HG02642 (cell line): ENCODE data around the gene ZNF71.
"Not testable (repeated sequence)": the region's sequence is repeated elsewhere in the genome, so short reads cannot be mapped to it uniquely, and the experiment has no call there.

Experiments used
- ATAC-seq: cut with Tn5 transposase; IDR thresholded peaks from one replicate; pipeline ENCODE4 v1.9.1; 2021; ENCODE audit warnings: mild to moderate bottlenecking; ENCODE audit not compliant: unreplicated experiment, poor library complexity

ZNF71 gene

DNA sequence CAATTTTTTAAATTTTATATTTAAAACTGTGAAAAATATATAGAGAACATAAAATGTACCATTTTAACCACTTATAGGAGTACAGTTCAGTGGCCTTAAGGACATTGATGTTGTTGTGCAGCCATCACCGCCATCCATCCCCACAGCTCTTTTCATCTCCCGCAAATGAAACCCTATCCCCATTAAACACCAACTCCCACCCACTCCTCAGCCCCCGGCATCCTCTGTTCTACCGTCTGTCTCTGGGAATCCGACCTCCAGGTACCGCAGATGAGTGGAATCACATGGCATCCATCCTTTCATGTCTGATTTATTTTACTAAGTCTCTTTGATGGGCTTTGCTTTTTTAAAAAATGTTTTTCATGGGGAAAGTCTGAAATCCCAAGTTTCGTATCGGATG, 24.0 kb downstream of the ZNF71 start:
- no peak for ATAC-seq

DNA sequence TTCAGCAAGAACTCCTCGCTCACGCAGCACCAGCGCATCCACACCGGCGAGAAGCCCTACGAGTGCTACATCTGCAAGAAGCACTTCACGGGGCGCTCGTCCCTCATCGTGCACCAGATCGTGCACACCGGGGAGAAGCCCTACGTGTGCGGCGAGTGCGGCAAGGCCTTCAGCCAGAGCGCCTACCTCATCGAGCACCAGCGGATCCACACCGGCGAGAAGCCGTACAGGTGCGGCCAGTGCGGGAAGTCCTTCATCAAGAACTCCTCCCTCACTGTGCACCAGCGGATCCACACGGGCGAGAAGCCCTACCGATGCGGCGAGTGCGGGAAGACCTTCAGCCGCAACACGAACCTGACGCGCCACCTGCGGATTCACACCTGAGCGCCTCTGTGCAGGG, 27.3 kb downstream of the ZNF71 start:
- no peak for ATAC-seq

DNA sequence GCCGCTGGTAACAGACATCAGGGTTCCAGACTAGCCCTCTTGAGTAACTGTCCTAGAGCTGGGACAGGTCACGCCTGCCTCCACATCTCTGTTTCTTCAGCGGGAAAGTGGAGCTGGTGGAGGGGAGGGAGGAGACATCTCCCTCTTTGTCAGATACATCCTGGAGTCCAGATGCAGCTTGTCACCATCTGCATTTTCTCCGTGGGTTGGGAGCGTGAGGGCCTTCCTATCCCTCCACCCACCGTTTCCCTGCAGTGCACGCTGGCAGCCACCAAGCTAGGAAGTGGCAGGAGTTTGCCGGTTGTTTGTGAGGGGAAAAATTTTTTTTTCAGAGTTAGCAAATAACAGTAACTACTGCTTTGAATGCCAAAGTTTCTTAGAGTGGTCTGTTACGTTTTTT, 27.9 kb downstream of the ZNF71 start:
- ATAC-seq = no peak

DNA sequence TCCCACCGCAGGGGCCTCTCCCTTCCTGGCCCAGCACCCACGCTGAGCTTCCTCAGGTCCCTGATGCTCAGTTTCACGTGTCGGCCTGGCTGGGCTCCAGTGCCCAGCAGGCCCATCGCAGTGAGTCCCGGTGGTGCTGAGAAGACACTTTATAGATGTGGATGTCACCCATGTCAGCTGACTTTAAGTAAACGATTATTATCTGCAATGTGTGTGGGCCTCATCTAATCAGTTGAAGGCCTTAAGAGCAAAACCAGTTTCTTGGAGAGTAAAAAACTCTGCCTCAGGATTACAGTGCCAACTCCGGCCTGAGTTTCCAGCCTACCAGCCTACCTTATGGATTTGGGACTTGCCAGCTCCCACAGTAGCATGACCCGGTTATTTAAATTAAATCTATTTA, 30.6 kb downstream of the ZNF71 start:
- ATAC-seq = no peak

DNA sequence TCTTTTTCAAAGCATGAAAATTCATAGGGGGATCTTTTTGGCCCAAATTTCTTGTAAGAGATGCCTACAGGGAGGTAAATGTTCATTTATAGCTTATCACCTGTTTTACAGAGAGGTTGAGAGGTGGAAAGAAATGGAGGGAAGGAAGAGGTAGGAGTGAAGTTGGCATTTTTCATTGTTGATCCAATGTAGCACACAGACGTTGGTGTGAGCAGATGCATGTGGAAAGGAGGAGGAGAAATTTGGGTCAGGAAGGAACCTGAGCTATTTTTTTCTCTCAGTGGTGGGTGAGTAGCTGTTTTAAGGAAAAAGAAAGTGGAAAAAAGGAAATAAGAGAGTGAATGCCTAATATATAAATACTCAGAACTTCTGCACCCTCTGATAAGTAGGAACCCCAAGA, 37.9 kb downstream of the ZNF71 start:
- ATAC-seq = no peak

DNA sequence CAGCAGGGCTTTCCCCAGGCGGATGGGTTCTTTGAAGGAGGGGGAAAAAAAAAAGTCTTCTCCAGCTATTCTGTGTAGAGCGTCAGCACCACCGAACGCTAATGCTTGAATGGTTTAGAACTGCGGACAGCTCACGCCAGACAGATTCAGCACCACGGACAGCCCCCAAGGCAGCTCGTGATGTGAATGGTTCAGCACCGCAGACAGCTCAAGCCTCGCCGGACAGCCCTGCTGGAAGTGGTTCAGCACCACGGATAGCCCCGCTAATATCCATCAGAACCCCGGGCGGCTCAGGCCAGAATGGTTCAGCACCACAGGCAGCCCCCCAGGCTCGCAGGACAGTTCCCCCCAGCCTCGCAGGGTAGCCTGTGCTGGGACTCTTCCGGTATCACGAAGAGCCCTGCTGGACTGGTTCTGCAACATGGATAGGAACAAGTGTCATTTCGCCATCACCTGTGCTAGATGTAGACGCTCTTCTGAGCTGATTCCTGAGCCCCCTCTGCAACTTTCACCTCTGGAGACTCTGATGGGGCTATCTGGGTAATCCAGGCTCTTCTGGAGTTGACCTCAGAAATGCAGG, 43.0 kb downstream of the ZNF71 start:
- ATAC-seq = no peak

DNA sequence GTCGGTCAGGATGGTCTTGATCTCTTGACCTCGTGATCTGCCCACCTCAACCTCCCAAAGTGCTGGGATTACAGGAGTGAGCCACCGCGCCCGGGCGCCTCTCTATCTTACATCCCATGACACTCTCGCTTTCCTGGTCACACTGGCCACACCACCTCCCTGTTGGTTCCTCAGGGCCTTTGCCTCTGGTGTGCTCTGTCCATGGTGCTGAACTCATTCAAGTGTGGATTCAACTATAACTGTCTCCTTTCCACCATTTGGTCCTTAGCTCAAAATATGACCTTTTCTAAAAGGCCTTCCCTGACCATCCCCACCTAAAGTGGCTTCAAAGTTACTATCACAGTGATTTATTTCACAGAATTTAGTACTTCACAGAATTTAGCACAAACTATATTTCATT, 44.1 kb downstream of the ZNF71 start:
- no peak for ATAC-seq

DNA sequence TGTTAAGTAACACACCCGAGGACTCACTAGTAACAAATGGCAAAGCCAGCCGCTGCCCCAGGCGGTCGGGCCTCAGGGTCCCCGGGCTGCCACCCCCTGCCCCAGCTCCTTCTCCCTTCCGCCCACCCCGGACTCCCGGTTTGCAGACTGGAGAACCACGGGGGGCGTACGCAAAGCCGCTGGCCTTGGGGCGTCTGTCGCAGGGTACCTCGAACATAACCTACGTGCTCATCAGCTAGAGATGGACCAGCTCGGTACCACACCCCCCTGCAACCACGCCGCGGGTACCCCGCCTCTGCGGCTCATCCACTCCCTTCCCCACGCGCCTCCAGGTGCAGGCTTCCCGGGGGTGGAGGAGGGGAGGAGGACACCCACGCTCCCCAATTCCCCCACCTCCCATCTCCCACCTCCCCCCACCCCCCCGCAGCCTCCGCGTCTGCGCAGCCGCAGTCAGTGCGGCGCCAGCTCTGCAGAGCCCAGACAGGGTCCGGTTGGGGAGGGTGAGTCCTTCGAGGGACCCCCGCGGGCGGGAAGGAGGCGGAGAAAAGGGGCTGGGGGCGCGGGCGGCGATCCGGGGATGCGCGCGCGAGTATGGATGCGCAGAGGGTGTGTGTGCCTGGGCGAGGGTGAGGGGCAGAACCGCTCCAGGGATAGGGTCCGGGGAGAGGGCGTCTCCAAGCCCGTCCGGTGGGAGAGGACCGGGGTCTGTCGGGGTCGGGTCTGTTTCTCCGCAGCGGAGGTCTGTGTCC, 47.8 kb downstream of the ZNF71 start, which contains the start of gene SMIM17:
SMIM17 (plus strand) TSS at position 449 of the 749 bp plus-strand sequence. CDS start 2,509 bp downstream, outside the sequence.
- ATAC-seq = no peak

DNA sequence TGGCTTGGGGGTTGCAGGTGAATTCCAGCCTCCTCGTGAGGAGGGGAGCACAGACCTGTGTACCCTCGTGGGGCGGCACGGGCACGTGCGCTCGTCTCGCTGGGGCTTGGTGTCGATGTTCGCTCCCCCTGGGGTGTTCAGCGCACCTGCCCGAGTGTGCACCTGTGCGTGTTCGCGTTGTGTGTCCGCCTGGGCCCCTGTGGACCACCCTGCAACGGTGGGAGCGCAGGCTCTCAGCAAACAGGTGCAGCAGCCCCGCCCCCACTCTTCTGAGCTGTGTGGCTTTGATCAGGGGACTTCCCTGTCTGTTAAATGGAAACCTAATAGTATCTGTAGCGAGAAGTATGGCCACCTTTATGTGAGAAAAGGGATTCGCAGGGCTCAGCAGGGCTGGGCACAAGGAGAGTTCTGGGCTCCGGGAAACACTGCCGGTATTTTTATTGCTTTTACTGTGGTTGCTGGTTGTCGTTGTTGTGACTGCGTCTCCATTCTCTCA, 48.4 kb downstream of the ZNF71 start:
- ATAC-seq = no peak

DNA sequence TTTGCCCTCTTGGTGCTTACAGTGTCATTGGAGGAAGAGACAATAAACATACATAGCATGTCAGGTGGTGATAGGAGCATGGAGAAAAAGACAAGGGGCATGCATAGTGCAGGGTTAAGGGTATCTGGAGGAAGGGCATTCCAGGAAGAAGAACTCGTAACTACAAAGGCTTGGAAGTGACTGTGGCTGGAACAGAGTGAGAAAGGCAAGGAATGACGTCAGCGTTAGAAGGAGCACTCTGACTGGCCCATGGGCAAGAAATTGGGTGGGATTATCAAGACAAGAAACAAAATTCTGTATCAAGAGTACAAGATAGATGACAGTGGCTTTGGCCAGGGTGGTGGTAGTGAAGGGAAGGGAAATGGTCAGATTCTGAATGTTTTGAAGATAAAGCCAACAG, 59.0 kb downstream of the ZNF71 start:
- no peak for ATAC-seq

DNA sequence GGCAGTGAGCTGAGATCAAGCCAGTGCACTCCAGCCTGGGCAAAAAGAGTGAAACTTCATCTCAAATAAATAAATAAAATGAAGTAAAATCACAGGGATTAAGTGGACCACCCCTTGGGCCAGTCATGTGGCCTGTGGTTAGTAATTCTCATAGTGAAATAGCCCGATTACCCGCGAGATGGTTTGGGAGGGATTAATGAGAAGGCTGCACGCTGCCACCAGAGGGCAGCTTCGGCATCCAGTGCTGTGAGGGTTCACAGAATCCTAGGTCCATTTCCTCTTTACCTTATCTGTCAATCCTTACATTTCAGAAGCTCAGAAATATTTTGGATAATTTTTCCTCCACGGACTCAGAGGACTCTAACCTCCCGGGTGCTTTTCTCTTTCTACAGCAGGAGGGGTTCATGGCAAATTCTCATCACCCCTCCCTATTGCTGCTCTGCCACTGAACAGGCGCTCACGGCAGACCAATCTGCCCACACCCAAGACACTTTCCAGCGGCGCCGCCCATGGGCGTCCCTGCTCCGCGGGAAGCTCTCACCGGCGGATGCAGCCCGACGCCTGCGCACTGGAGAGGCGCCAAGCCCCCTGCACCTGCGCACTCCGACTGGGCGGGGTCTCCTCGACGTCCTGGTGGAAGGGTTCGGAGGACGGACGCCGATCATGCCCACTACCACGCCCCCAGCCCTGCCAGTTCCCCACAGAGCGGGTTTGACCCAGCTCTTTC, 65.4 kb downstream of the ZNF71 start:
- ATAC-seq = no peak

DNA sequence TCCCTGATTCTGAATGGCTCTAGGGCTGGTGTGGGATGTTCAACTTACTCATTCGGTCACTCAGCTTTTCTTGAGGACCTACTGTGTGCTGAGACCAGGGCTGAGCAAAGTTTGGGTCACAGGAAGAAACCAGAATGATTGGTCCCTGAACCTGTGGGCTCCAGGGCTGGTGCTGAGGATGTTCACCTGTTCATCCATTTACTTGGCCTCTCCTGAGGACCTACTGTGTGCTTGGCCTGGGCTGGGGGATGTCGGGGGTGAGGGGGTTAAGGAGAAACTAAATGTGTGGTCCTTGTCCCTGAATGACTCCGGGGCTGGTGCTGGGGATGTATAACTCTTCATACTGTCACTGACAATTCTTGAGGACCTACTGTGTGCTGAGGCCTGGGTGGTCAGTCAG, 66.1 kb downstream of the ZNF71 start:
- no peak for ATAC-seq

DNA sequence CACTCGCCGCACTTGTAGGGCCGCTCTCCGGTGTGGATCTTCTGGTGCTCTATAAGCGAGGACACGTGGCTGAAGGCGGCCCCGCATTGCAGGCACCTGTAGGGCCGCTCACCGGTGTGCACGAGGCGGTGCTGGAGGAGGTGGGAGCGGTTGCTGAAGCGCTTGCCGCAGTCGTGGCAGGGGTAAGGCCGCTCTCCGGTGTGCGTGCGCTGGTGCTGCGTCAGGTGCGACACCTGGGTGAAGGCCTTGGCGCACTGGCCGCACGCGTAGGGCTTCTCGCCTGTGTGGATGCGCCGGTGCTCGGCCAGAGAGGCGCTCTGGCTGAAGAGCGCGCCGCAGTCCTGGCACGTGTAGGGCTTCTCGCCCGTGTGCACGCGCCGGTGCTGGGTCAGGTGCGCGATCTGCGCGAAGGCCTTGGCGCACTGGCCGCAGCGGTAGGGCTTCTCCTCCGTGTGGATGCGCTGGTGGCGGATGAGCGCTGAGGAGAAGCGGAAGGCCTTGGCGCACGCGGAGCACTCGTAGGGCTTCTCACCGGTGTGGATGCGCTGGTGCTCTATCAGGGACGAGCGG, 68.9 kb downstream of the ZNF71 start:
- ATAC-seq = no peak

DNA sequence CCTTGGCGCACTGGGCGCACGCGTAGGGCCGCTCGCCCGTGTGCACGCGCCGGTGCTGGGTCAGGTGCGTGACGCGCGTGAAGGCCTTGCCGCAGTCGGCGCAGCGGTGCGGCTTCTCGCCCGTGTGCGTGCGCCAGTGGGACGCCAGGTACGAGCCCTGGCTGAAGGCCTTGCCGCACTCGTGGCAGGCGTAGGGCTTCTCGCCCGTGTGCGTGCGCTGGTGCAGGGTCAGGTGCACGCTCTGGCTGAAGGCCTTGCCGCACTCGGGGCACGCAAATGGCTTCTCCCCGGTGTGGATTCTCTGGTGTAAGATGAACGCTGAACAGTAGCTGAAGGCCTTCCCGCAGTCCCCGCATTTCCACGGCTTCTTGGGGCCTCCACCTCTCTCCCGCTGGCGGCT, 69.4 kb downstream of the ZNF71 start:
- no peak for ATAC-seq

DNA sequence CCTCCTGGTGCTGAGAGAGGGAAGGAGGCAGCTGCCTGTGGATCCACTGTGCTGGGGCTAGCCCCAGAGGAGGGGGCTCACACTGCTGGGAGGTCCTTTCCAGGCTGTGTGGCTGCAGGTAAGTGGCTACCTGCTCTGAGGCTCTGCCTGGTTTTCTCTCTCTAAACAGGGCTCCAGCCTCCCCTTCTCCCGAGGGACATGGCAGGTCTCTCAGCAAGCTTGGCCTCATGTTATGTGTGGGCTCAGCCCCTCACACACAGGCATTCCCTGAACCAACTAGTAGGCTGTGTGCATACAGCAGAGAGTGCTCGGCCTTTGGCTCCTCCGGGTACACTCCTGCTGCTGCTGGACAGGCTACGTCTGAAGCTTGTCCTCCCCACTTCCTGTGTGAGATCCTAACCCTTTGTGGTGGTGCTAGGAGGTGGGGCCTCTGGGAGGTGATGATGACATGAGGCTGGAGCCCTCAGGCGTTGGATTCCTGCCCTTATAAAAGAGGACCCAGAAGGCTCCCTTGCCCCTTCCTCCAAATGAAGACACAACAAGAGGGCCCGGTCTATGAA, 72.3 kb downstream of the ZNF71 start:
- ATAC-seq = no peak

DNA sequence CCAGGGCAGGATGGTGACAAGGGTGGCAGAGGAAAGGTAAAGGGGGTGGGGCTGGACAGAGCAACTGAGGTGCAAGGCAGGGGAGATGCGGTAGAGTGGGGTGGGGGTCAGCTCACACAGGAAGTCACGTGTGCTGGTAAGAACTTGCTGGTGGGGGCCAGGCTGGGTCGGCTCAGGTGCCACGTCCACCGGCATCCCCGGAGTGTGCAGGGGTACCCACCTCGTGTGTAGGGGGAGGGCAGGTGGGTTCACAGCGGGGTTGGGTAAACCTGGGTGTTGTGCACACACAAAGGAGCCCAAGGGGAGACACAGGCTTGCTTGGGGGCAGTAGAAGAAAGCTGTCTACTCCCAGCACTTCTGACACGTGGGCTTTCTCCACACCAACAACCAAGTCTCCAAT, 73.6 kb downstream of the ZNF71 start:
- no peak for ATAC-seq

DNA sequence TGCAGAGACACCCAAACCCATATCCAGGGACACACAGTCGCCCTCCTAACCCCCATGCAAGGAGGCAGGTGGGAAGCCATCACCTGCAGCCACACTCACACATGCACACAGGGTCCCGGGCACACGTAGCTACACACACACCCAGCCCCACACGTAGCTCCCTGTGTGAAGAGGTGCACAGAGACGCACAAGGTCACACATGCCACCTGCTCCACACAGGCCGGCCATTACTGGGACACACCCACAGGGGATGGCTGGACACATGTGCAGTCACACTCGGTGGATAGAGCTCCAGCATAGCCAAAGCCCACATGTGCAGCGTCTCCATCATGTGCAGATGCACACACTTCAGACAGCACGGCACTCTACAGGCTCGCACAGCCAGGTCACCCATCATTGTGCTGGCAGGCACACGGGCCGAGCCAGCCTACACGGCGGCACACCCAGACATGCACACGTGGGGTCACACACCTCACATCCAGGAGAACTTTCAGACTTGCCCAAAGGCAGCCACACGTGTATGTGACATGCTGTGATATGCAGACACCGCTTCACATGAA, 75.4 kb downstream of the ZNF71 start:
- ATAC-seq = no peak

DNA sequence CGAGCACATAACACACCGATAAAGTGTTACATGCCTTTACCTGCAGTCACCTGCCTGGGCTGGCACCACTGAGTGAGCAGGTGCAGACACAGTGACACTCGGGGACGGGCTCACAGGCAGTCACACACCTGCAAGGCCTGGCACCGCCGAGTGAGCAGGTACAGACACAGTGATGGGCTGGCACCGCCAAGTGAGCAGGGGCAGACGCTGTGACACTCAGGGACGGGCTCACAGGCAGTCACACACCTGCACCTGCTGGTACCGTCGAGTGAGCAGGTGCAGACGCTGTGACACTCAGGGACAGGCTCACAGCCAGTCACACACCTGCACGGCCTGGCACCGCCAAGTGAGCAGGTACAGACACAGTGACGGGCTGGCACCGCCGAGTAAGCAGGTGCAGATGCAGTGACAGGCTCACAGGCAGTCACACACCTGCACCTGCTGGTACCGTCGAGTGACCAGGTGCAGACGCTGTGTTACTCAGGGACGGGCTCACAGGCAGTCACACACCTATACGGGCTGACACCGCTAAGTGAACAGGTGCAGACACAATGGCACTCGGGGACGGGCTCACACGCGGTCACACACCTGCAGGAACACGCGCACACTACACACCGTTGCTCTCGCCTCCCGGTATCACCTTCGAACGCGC, 76.0 kb downstream of the ZNF71 start:
- no peak for ATAC-seq

DNA sequence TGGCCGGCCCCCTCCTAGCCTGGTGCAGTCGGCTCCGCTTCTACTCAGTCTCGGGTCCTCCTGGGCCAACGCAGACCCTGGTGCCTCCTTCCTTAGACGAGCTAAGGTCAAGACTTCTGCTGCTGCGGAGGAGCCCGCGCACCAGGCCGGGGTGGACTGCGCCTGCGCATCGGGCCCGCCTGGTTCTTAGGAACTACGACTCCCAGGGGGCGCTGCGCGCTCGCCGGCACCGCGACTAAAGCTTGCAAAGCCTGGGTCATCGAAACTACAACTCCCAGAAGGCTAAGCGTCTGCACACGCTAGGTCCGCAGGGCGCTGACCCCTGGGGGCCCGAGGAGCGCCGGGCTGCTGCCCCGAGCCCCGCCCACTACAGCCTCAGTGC, 76.5 kb downstream of the ZNF71 start, which contains the start of gene ZNF835:
ZNF835 (minus strand) TSS at position 145 of the 382 bp plus-strand sequence. CDS start 6,559 bp downstream, outside the sequence.
- no peak for ATAC-seq

DNA sequence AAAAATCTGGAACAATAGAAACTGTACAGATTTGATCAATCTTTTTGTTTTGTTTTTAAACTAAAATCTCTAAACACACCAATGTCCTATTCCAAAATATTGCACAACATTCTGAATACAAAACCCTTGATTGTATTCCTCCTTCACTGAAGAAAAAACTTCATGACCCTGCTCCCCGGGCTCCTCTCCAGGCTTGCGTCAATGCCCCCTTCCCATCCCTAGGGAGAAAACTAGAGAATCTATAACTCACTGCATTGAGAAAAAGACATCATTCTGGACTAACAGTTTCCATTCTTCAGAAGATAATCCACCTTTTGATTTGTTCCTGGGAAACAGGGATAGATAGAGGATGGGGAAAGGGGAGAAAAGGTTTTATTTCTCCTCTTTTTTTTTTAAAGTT, 77.5 kb downstream of the ZNF71 start:
- not testable (repeated sequence) for ATAC-seq
